Testis (tissue), 3 donors: ENCODE data around the gene UCN. TPM values are rescaled to one million over a fixed set of nuclear protein-coding genes. Genes with fewer than 3 reads are reported as not detected.

Source experiments
- DNase-seq: peaks from one replicate; pipeline ENCODE4 v3.0.0-alpha.2; 2019
- H3K27ac ChIP-seq, 2 donors: fragments of 200-600 bp; sonication (generic); one replicate each; pipeline ENCODE4 v1.5.1; 2019
- H3K27me3 ChIP-seq: fragments of 200-600 bp; sonication (generic); one replicate; pipeline ENCODE4 v1.5.1; 2019
- H3K36me3 ChIP-seq: fragments of 200-600 bp; sonication (generic); one replicate; pipeline ENCODE4 v1.5.1; 2017; ENCODE audit warnings: low read depth; ENCODE audit errors: missing control alignments
- H3K4me1 ChIP-seq: fragments of 200-600 bp; sonication (generic); one replicate; pipeline ENCODE4 v1.5.1; 2019
- H3K4me3 ChIP-seq, 2 donors: fragments of 200-600 bp; sonication (generic); one replicate each; pipeline ENCODE4 v1.5.1; 2017 to 2019
- H3K9me3 ChIP-seq: fragments of 200-600 bp; sonication (generic); one replicate; pipeline ENCODE4 v1.5.1; 2017
- POLR2A ChIP-seq: fragments of 450-650 bp; IDR thresholded peaks from one replicate; pipeline ENCODE4 v1.6.1; 2017; ENCODE audit warnings: antibody characterized with exemption, mild to moderate bottlenecking, moderate library complexity
- WGBS, 2 donors: methylation state at CpG; one replicate each; pipeline ENCODE4 v1.1.5; 2018; 5-methylcytosine and 5-hydroxymethylcytosine counted together
- intact Hi-C: fragments of 100-400 bp; cut with DNase I; formaldehyde crosslinking; loops from one replicate; pipeline ENCODE4 v1.15.1; 2023; ENCODE audit warnings: low total_unique reads
- polyA plus RNA-seq: library from polyadenylated mRNA; stranded (reverse); fragments of 350-450 nt; fragmentation: Illumina TruSeq; extraction: RNeasy Lipid Tissue Mini Kit (QIAGEN cat#74804); gene quantifications from one replicate; pipeline ENCODE4 v1.2.3, GENCODE V29; 2014; ENCODE audit warnings: low read depth, low replicate concordance; ENCODE audit not compliant: insufficient read depth
- total RNA-seq, 2 donors: library from RNA; depleted of rRNA; stranded (reverse); fragments of >200 nt; gene quantifications; one replicate each; pipeline ENCODE4 v1.2.3, GENCODE V29; 2016
- TF ChIP-seq, protein P1 (sequence below), 3 experiments: fragments of 450-650 bp in 2 of 3; fragments of 200-600 bp in 1 of 3; sonication (generic) in 1 of 3; IDR thresholded peaks; one replicate each; pipeline ENCODE4 v1.5.1; 2016 to 2019; ENCODE audit warnings: antibody characterized with exemption in 3 of 3, mild to moderate bottlenecking in 2 of 3, moderate library complexity in 1 of 3

Gene UCN
- total and polyA plus RNA-seq, 3 donors from 2014 or later, result 0.75 to 18.8 (median 16.2) TPM

DNA sequence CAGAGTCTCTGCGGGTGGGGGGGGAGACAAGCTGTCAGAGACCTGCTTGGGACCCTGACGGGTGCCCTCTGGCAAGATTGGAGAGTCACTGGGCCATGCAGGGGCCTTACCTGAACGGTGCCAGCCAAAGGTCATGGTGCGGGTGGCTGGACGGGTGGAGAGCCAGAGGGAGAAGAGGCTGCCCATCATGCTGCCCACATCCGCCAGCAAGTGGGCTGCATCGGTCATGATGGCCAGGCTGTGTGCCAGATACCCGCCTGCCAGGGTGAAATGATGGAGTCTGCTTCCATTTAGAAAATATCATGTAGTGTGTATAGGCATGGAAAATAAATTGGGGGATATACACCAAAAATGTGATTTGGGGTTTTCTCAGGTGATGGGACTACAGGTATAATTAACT lies 50.2 kb downstream of the UCN start:
- no peak for DNase-seq
- Histone ChIP-seq H3K27me3 (no peaks in the 10 kb centered on the region), H3K36me3 (no peaks in the 10 kb centered on the region), H3K4me1 (peaks cover 13% of the 10 kb centered on the region), H3K27ac (no peak overlapping the region), H3K9me3 (no peaks in the 10 kb centered on the region), H3K4me3 (no peak overlapping the region)
- intact Hi-C loops, result no loop called here
- TF ChIP-seq, protein P1, sequence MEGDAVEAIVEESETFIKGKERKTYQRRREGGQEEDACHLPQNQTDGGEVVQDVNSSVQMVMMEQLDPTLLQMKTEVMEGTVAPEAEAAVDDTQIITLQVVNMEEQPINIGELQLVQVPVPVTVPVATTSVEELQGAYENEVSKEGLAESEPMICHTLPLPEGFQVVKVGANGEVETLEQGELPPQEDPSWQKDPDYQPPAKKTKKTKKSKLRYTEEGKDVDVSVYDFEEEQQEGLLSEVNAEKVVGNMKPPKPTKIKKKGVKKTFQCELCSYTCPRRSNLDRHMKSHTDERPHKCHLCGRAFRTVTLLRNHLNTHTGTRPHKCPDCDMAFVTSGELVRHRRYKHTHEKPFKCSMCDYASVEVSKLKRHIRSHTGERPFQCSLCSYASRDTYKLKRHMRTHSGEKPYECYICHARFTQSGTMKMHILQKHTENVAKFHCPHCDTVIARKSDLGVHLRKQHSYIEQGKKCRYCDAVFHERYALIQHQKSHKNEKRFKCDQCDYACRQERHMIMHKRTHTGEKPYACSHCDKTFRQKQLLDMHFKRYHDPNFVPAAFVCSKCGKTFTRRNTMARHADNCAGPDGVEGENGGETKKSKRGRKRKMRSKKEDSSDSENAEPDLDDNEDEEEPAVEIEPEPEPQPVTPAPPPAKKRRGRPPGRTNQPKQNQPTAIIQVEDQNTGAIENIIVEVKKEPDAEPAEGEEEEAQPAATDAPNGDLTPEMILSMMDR (IDR thresholded peaks at IDR 0.05), result no peak
- TF ChIP-seq POLR2A, result no peak
- 93 to 95% methylated on average over 8 of the region's 8 CpGs for WGBS, 2 donors

Other genes starting within 250 kb of the UCN start
- 100 to 1,000 TPM; 220 to 262 TPM for gene OST4, start 236.8 kb downstream of the UCN start, total RNA-seq
- 297 TPM for gene OST4, start 236.8 kb downstream of the UCN start, polyA plus RNA-seq
- gene EMILIN1, start 229.8 kb downstream of the UCN start, total RNA-seq, result 10 to 100 TPM; 29.2 to 50.7 TPM
- 35.9 TPM for gene EMILIN1, start 229.8 kb downstream of the UCN start, polyA plus RNA-seq
- 10 to 100 TPM in 1 of 2 donors, 1 to 10 TPM in 1; 5.3 to 13.4 TPM for gene KHK, start 221.7 kb downstream of the UCN start, total RNA-seq
- 11.5 TPM for gene KHK, start 221.7 kb downstream of the UCN start, polyA plus RNA-seq
- gene CGREF1, start 189.3 kb downstream of the UCN start, total RNA-seq, result 10 to 100 TPM in 1 of 2 donors, 1 to 10 TPM in 1; 6.6 to 11.1 TPM
- 7.4 TPM for gene CGREF1, start 189.3 kb downstream of the UCN start, polyA plus RNA-seq
- gene ABHD1, start 184.6 kb downstream of the UCN start, total RNA-seq, result 10 to 100 TPM; 37.3 to 76.4 TPM
- 141 TPM for gene ABHD1, start 184.6 kb downstream of the UCN start, polyA plus RNA-seq
- gene PREB, start 173.8 kb downstream of the UCN start, total RNA-seq, result 10 to 100 TPM; 82.0 to 84.0 TPM
- gene PREB, start 173.8 kb downstream of the UCN start, polyA plus RNA-seq, result 62.4 TPM
- gene PRR30, start 169.0 kb downstream of the UCN start, total RNA-seq, result 10 to 100 TPM; 12.8 to 55.4 TPM
- 153 TPM for gene PRR30, start 169.0 kb downstream of the UCN start, polyA plus RNA-seq
- gene TCF23, start 159.4 kb downstream of the UCN start, total RNA-seq, result 1 to 10 TPM; 5.5 to 6.7 TPM
- 6.6 TPM for gene TCF23, start 159.4 kb downstream of the UCN start, polyA plus RNA-seq
- 100 to 1,000 TPM; 263 to 295 TPM for gene ATRAID, start 96.4 kb downstream of the UCN start, total RNA-seq
- gene ATRAID, start 96.4 kb downstream of the UCN start, polyA plus RNA-seq, result 323 TPM
- 10 to 100 TPM; 83.4 to 84.0 TPM for gene SLC5A6, start 96.2 kb downstream of the UCN start, total RNA-seq
- 83.9 TPM for gene SLC5A6, start 96.2 kb downstream of the UCN start, polyA plus RNA-seq
- 10 to 100 TPM; 62.5 to 66.9 TPM for gene CAD, start 91.1 kb downstream of the UCN start, total RNA-seq
- 40.0 TPM for gene CAD, start 91.1 kb downstream of the UCN start, polyA plus RNA-seq
- gene SLC30A3, start 45.4 kb downstream of the UCN start, total RNA-seq, result 100 to 1,000 TPM; 130 to 160 TPM
- 111 TPM for gene SLC30A3, start 45.4 kb downstream of the UCN start, polyA plus RNA-seq
- 10 to 100 TPM; 37.4 to 57.9 TPM for gene DNAJC5G, start 33.0 kb downstream of the UCN start, total RNA-seq
- gene DNAJC5G, start 33.0 kb downstream of the UCN start, polyA plus RNA-seq, result 65.0 TPM
- gene TRIM54, start 26.0 kb downstream of the UCN start, total RNA-seq, result 10 to 100 TPM; 38.5 to 46.8 TPM
- gene TRIM54, start 26.0 kb downstream of the UCN start, polyA plus RNA-seq, result 28.3 TPM
- gene MPV17, start 14.7 kb upstream of the UCN start, total RNA-seq, result 10 to 100 TPM; 71.2 to 72.3 TPM
- 59.5 TPM for gene MPV17, start 14.7 kb upstream of the UCN start, polyA plus RNA-seq
- 10 to 100 TPM; 72.6 to 91.3 TPM for gene GTF3C2, start 48.3 kb upstream of the UCN start, total RNA-seq
- gene GTF3C2, start 48.3 kb upstream of the UCN start, polyA plus RNA-seq, result 55.1 TPM
- gene EIF2B4, start 61.9 kb upstream of the UCN start, total RNA-seq, result 10 to 100 TPM; 59.4 to 67.7 TPM
- 111 TPM for gene EIF2B4, start 61.9 kb upstream of the UCN start, polyA plus RNA-seq
- gene SNX17, start 62.2 kb upstream of the UCN start, total RNA-seq, result 100 to 1,000 TPM in 1 of 2 donors, 10 to 100 TPM in 1; 79.3 to 104 TPM
- 96.5 TPM for gene SNX17, start 62.2 kb upstream of the UCN start, polyA plus RNA-seq
- gene ZNF513, start 72.3 kb upstream of the UCN start, total RNA-seq, result 10 to 100 TPM; 26.7 to 39.4 TPM
- 39.8 TPM for gene ZNF513, start 72.3 kb upstream of the UCN start, polyA plus RNA-seq
- 100 to 1,000 TPM; 163 to 245 TPM for gene PPM1G, start 101.1 kb upstream of the UCN start, total RNA-seq
- gene PPM1G, start 101.1 kb upstream of the UCN start, polyA plus RNA-seq, result 569 TPM
- 100 to 1,000 TPM; 112 to 139 TPM for gene NRBP1, start 120.2 kb upstream of the UCN start, total RNA-seq
- gene NRBP1, start 120.2 kb upstream of the UCN start, polyA plus RNA-seq, result 191 TPM
- 1 to 10 TPM; 4.3 to 6.8 TPM for gene KRTCAP3, start 133.9 kb upstream of the UCN start, total RNA-seq
- 5.1 TPM for gene KRTCAP3, start 133.9 kb upstream of the UCN start, polyA plus RNA-seq
- 100 to 1,000 TPM in 1 of 2 donors, 10 to 100 TPM in 1; 76.4 to 133 TPM for gene IFT172, start 181.3 kb upstream of the UCN start, total RNA-seq
- 151 TPM for gene IFT172, start 181.3 kb upstream of the UCN start, polyA plus RNA-seq
- 10 to 100 TPM; 23.5 to 39.2 TPM for gene FNDC4, start 186.8 kb upstream of the UCN start, total RNA-seq
- 35.9 TPM for gene FNDC4, start 186.8 kb upstream of the UCN start, polyA plus RNA-seq
- 1 to 10 TPM; 2.3 to 3.3 TPM for gene GCKR, start 188.4 kb upstream of the UCN start, total RNA-seq
- gene GCKR, start 188.4 kb upstream of the UCN start, polyA plus RNA-seq, result 4.9 TPM